ENCODE data around the gene DAPK2.

Gene DAPK2

GRCh38 chr15:63869371-63870042 lies 176.8 kb downstream of the DAPK2 start:
- DNase-seq (ENCODE audit: low read depth): no peak

DNA sequence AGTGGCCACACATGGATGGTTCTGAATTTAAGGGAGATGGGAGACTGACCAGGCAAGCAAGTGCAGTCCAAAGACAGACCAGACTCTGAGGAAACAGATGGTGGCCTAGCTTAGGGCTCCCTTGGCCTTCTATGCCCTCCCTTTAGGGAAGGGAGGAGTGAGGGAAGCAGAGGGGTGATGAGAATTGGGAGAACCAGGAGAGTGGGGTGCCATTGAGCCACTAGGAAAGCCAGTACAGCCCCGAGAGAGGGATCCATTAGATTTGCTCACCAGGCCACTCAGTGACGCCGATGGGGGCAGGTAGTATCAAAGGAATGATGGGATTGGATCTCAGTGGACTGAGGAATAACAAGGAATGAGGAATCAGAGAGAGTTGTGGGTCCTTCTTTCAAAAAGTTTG lies 182.1 kb downstream of the DAPK2 start:
- DNase-seq (ENCODE audit: low read depth): no peak

GRCh38 chr15:63861946-63862517 lies 184.3 kb downstream of the DAPK2 start:
- DNase-seq (ENCODE audit: low read depth): no peak

DNA sequence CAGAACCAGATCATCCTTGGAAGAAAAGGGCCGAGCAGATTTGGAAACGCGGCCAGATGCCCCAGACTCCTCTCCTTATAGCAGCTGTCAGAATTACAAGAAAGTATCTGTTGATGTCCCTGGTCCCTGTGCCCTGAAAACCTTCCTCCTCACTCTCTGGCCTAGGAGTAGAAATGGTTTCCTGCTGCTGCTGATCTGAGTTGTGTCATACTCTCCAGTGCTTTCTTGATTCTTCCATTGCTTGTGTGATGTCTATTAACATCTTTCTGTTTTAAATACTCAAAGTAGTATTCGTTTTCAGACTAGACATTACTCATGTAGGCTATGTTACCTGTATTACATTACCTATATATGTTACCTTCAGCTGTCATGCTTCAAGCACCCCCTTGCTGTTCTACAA lies 185.7 kb downstream of the DAPK2 start:
- DNase-seq (ENCODE audit: low read depth): no peak

DNA sequence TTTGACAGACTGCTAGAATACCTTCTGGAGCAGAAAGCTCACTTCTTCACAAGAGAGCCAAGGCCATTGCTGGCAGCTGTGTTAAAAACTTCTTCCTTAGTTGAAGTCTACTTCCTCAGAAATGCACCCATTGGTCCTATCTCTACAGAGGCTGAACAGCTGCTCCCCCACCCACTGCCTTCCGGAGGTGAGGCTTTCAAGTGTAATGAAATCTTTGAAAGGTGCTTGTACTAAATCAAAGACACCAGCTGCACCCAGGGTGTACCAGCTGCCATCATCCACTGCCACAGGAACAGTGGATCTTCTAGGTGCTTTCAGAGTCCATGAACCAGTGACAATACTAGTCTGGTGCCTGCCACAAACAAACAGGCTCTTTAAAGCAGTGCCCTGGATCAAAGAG lies 186.1 kb downstream of the DAPK2 start:
- DNase-seq (ENCODE audit: low read depth): peak; percentile 64

DNA sequence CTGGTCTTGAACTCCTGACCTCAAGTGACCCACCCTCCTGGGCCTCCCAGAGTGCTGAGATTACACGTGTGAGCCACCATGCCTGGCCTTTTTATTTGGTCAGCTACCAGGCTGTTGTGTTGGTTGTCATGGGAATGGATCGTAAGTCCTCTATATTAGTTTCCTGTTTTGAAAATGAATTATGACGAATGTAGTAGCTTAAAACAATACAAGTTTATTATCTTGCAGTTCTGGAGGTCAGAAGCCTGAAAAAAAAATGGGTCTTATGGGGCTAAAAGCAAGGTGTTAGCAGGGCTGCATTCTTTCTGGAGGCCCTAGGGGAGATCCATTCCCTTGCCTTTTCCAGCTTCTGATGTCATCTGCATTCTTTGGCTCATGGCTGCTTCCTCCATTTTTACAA lies 187.4 kb downstream of the DAPK2 start:
- no peak for DNase-seq (ENCODE audit: low read depth)

GRCh38 chr15:63858448-63858847 lies 187.8 kb downstream of the DAPK2 start:
- DNase-seq (ENCODE audit: low read depth): no peak

DNA sequence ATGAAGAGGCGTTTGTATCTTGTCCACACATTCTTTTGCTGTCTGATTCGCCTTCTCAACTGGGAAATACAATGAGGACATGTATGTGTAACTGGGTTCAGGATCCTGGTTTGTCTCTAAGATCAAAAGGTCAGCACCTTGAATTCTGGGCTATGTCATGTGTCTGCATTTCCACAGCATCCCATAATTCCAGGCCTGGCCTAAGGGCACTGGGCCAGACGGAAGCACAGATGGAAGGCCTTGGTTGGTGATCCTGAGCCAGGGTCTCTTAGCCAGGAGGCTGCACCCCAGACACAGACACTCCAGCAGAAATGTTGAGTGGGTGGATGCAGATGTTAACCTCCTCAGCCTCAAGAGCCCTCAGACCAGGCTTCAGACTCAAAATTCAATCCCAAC lies 188.8 kb downstream of the DAPK2 start:
- DNase-seq (ENCODE audit: low read depth): no peak

Data from T follicular helper cell (primary cell).